C4-2B (cell line): ENCODE measurements around the gene PTPRU.

Source experiments
- H3K27ac ChIP-seq: fragments of 450-650 bp; 2 replicates; pipeline ENCODE4 v1.5.1; 2017
- CTCF ChIP-seq: fragments of 450-650 bp; conservative IDR thresholded peaks from 2 replicates; pipeline ENCODE4 v1.5.1; 2017; ENCODE audit warnings: mild to moderate bottlenecking
- ZFX ChIP-seq: fragments of 450-650 bp; IDR thresholded peaks from 2 replicates; pipeline ENCODE4 v1.6.1; 2017

The PTPRU gene

GRCh38 chr1:29279951-29280391, 43.6 kb downstream of the PTPRU start:
- TF ChIP-seq CTCF = no peak
- no peak overlapping the region for H3K27ac ChIP-seq

- TF ChIP-seq ZFX (no peak), CTCF (no peak)
- no peak overlapping the region for H3K27ac ChIP-seq
These were observed 44.2 kb downstream of the PTPRU start for GRCh38 chr1:29280409-29281131.

GRCh38 chr1:29281571-29281970, 45.2 kb downstream of the PTPRU start:
- H3K27ac ChIP-seq = no peak overlapping the region
- TF ChIP-seq ZFX (no peak), CTCF (no peak)

GRCh38 chr1:29282135-29282923, 46.0 kb downstream of the PTPRU start:
- TF ChIP-seq CTCF (no peak), ZFX (no peak)
- no peak overlapping the region; the same call in 1 of the 2 replicates for H3K27ac ChIP-seq

GRCh38 chr1:29282924-29283803, 46.8 kb downstream of the PTPRU start:
- no peak overlapping the region; the same call in 1 of the 2 replicates for H3K27ac ChIP-seq
- TF ChIP-seq CTCF (no peak), ZFX (no peak)

GRCh38 chr1:29283804-29284195, 47.5 kb downstream of the PTPRU start:
- H3K27ac ChIP-seq = no peak overlapping the region
- TF ChIP-seq CTCF (no peak), ZFX (no peak)
